GM18868 (cell line): ENCODE measurements around the gene CAST.
"Not testable (repeated sequence)": the region's sequence is repeated elsewhere in the genome, so short reads cannot be mapped to it uniquely, and the experiment has no call there.

ENCODE experiments used
- ATAC-seq: cut with Tn5 transposase; IDR thresholded peaks from one replicate; pipeline ENCODE4 v1.9.1; 2021; ENCODE audit warnings: mild to moderate bottlenecking, moderate library complexity; ENCODE audit not compliant: unreplicated experiment

The CAST gene

DNA sequence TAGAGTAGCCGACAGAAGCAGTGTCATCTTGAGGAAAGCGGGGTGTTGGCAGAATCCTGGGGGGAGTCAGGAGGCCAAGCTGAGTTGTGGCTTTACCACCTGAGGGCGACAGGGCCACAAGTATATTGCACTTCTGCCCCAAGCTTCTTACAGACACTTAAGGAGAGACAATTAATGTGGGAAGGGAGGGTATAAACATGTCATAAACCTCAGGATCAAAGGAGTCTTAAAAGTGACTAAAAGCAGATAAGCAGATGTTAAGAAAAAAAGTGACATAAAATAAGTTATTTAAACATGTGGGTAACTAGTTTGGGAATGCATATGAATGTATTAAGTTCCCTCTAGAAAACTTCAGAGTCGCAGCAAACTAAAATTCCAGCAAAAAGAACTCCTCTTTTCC lies 81.6 kb downstream of the CAST start:
- ATAC-seq: no peak

DNA sequence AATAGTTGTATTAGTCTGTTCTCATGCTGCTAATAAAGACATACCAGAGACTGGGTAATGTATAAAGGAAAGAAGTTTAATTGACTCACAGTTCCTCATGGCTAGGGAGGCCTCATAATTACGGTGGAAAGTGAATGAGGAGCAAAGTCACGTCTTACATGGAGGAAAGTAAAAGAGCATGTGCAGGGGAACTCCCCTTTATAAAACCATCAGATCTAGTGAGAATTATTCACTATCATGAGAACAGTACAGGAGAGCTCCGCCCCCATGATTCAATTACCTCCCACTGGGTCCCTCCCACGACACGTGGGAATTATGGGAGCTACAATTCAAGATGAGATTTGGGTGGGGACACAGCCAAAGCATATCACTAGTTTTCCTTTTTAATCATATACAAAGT lies 82.0 kb downstream of the CAST start:
- not testable (repeated sequence) for ATAC-seq

GRCh38 chr5:96745025-96745424 lies 82.8 kb downstream of the CAST start:
- no peak for ATAC-seq

GRCh38 chr5:96745844-96746531 lies 83.8 kb downstream of the CAST start:
- no peak for ATAC-seq

DNA sequence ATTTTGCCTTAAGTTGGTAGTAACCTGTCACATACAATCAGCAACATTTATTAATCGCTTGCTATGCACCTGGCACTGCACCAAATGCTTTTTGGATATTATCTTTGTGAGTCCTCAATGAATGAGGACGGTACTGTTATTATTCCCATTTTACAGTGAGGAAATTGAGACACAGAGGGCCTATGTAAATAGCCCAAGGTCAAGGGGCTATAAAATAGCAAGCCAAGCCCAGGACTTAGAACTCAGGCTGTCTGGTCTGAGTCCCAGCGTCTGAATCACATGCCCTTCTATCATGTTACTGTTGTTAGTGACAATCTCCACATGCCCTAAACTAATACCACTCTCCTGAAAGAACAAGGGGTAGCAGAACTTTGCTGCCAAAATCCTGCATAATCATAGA lies 85.5 kb downstream of the CAST start:
- no peak for ATAC-seq

DNA sequence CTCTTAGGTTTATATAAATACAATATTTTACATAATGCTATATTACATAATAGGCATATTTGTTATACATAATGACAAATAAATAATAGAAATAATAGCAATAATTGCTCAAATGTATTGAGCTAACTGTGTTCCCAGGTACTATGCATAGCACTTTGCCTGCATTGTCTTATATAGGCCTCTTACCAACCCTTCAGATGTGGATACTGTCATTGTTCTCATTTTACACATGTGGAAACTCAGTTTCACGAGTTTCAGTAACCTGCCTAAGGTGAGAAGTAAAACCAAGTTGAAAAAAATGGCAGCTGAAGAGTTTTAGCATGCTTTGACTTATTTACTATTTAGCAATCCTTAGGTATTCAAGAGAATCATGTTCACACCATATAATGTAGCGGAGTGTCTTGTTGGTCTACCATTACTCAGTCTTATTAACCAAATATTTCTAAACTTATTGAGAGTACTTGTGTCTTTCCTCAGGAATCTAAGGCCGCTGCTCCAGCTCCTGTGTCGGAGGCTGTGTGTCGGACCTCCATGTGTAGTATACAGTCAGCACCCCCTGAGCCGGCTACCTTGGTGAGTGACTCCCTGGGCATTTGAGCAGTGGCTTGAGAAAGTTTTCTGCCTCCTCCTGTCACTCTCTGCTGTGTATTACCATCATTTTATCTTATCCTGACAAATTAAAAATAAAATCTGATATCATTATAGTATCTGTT lies 88.1 kb downstream of the CAST start:
- ATAC-seq: no peak

DNA sequence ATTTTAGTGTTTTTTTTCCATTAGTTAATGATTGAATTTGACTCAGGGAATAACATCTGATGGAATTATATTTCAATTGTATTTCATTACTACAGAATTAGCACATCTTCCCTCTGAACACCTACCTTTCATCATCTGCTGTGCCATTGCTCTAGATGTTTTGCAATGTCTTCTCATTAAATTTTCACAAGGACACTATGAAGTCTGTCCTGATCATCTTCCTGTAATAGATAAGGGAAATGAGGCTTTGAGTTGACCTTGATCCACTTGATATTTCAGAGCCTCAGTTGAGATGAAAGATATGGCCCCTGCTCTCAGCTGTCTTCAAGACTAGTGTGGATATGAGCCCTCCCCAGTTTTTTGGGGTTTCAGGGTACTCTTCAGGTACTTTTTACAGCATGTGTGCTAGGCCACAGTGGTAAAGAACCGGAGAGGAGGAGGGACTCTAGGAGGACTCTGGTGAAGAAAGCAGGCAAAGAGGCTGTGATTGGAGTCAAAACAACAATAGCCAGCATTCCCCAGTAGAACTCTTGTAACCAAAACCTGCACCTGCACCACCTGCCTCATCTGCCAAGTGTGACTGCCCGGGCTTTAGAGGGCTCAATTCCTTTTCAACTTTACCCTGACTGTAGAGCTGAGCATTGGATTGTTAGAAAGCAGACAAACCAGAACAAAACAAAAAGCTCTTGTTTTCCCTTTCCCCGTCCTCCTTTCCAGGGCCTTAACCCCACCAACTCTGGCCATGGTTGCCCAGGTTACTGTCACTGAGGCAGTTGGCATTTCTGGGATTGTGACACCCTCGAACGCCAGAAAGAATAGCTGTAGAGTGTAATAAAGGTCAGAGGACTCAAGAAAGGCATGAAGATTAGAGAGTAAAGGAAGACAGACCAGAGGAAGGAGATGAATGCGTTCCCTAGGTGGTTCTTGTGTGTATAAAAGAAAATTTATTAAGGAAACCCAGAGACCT lies 89.3 kb downstream of the CAST start:
- ATAC-seq: no peak

DNA sequence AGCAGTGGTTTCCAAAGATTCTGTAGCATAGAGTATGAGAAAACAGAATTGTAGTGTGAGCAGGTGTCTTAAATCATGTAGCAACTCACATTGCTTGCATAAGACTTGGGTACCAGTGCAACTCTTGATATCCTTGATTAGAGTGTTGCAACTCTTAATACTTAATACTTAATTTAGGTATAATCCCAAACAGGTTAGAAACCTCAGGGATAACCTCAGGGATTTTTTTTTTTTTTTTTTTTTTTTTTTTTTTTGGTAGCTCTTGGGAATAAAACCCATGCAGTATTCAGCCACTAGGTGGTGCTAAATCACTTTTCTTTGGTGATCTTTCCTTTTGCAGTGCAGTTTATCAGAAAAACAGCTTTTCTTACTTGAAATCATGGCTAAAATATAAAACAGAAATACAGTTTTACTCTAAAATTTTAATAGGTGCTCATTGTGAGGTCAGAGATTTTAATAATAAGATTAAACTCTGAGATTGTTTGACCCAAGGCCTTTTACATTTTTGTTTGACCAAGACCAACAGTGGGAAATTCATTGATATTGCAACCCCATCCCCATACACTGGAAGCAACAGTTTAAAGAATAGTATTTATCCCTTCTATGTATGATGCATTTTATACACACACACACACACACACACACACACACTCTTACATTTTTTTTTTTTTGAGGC lies 90.3 kb downstream of the CAST start:
- ATAC-seq: no peak

DNA sequence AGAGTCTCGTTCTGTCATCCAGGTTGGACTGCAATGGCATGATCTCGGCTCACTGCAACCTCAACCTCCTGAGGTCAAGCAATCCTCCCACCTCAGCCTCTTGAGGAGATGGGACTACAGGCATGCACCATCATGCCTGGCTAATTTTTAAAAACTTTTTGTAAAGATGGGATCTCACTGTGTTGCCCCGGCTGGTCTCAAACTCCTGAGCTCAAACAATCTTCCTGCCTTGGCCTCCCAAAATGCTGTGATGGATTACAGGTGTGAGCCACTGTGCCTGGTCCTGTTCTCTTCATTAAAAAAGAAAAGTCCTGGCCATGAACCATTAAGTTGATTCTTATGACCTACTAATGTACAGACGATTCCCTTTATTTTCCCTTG lies 90.8 kb downstream of the CAST start:
- no peak for ATAC-seq

GRCh38 chr5:96753848-96754247 lies 91.7 kb downstream of the CAST start:
- ATAC-seq: no peak

DNA sequence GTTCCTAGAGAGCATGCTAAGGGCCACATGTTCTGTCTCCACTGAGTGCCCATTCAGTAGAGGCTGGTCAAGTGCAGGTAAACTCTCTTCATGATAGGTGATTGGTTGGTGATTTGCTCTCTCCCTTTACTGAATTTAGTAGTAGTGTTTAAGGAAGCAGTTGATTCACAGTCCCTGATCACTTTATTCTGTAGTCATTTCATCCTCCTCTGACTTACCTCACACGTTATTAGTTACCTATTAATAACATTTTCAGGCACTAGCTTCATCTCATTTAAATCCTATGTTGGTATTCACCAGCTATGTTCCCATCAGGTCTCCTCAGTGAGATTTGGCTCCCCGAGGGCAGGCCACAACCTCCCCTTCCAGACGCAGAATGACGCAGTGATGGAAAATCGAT lies 93.7 kb downstream of the CAST start:
- no peak for ATAC-seq

- no peak for ATAC-seq
Measured at GRCh38 chr5:96756985-96757384, 94.8 kb downstream of the CAST start.

DNA sequence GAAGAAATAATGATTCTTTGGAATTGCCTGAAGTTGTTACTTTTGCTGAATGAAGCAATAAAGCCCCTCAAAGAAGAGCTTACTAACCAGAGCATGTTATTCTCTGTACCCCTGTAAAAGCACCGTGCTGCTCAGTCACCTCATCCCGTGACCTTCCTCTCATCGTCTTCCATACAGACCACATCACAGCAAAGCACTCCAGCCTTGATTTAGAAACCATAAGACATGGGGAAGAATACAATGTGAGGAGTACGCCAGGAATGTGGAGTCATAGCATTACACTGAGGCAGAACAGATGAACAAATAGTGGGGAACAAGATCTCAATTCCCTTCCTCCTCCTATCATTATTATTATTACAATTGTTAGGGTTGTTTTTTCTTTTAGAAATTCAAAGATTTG lies 96.4 kb downstream of the CAST start:
- ATAC-seq: no peak

GRCh38 chr5:96761618-96762017 lies 99.4 kb downstream of the CAST start:
- no peak for ATAC-seq

DNA sequence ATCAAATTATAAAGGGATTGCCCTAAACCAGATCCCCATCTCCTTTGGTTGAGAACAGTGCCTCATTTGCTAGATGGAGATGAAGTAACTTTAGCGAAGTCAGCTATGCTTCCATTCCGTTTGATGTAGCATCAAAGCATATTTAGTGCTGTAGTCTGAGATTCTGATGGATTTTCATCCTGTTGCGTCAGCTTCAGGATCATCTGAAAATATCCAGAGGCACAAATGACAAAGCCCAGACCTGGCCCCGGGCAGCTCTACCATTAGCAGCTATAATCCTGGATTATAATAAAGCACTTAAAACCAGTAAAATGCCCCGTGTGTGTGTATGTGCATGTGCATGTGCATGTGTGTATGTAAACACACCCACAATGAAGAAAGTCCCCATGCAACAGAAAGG lies 100.8 kb downstream of the CAST start:
- no peak for ATAC-seq

- no peak for ATAC-seq
Measured at GRCh38 chr5:96765043-96765442, 102.9 kb downstream of the CAST start.

DNA sequence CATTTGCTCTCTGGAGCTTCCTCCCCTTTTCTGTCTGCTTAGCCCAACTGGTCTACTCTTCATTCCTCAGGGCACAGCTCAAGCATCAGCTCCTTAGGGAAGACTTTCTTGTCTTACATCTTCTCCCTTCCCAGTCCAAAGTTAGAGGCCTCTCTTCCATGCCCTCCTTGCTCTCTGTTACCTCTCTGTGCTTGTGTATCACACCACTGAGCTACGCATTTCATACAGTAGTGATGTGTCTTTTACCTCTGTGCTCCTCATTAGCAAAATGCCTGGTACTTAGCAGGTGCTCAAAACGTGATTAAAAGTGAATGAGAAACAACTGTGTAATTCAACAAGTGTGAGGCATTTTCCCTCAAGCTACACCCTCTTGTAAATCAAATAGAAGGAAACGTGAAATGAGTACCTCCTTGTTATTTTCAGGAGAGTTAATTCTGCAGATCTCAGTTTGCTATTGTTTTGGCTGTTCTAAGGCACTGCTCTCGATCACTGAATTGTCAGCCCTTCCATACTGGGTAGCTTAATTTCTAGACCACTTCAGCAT lies 106.6 kb downstream of the CAST start:
- ATAC-seq: no peak

DNA sequence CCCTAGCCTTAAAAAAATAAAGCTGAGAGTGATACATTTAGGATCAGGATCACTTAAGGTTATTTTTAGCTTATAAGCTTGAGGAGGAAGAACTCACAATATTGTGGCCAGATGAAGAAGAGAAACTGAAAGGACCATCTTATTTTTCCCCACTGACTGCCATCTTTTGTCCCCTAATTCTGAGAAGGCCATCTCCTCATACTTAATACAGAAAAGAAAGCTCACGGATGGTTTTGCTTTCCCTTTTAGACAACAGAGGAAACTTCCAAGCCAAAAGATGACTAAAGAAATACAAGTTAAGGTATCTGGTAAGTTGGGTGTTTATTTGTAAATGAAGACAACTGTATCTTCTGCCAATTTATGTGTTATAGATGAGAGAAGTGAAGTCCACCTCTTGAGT lies 109.2 kb downstream of the CAST start:
- no peak for ATAC-seq

- ATAC-seq: no peak
Measured at GRCh38 chr5:96772111-96772510, 109.9 kb downstream of the CAST start.

DNA sequence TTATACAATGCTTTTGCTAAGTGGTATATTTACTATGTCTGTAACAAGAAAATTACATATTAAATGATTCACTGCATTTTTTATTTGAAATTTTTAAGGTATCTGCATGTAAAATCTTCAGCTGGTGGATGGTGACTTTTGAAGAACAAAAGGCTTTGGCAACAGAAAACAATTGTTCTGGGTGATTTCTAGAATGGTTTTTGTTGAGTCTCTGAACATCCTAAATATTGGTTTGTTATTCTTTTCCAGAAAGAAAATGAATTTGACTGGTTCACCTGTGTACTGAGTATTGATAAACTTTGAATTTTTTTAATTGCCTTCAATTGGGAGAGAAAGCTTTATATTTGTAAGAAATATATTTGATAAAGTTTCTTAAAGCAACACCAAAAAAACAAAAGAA lies 110.4 kb downstream of the CAST start:
- ATAC-seq: no peak

GRCh38 chr5:96775050-96775449 lies 112.9 kb downstream of the CAST start:
- no peak for ATAC-seq
